ENCODE results near the gene C1orf174. TPM values are rescaled to one million over a fixed set of nuclear protein-coding genes. Genes with fewer than 3 reads are reported as not detected.

The C1orf174 gene
- total and polyA plus RNA-seq, 2 donors (not counting 1 experiment from before 2014, with no cell fraction given) = 24.1 to 39.6 TPM

DNA sequence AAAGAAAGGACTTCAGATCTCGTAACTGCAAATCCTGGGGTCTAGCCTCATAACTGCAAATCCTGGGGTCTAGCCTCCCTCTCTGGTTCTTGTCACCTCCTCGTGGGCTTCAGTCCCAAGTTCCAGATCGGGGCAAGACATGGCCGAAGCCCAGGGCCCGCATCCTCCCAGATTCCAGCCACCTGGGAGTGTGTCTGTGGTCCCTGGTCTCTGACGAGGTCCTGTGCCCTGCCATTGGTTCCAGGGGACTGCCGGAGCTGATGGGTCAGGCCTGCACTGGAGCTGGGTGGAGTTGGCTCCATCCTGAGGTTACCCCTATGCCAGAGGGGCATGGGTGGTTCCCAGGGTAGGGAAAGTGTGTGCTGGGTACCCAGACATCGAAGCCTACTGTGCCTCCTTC lies 17.7 kb upstream of the C1orf174 start:
- Histone ChIP-seq H3K79me2 (ENCODE audit: control insufficient read depth, insufficient read depth, low read length) (no peaks in the 10 kb centered on the region), H3K4me3 (replicated peaks in 1 of 4; ENCODE audit: control extremely low read depth in 1 of 4, insufficient read depth in 1 of 4, low read depth in 3 of 4, low read length in 4 of 4) (no peak overlapping the region), H2AFZ (ENCODE audit: low read length) (no peak overlapping the region), H3K36me3 (ENCODE audit: control insufficient read depth, insufficient read depth, low read length) (no peaks in the 10 kb centered on the region), H3K27ac (ENCODE audit: insufficient read depth, low read length) (no peak overlapping the region), H3K4me1 (ENCODE audit: control insufficient read depth, extremely low read depth, insufficient read depth, low read length) (no peaks in the 10 kb centered on the region), H3K27me3 (ENCODE audit: control insufficient read depth, insufficient read depth, low read length) (no peaks in the 10 kb centered on the region), H3K9me3 (ENCODE audit: control insufficient read depth, insufficient read depth, low read depth, low read length) (no peaks in the 10 kb centered on the region), H3K9ac (ENCODE audit: insufficient read depth, low read length) (no peak overlapping the region), H3K4me2 (ENCODE audit: extremely low read depth, insufficient read depth, low read length) (no peak overlapping the region), H4K20me1 (ENCODE audit: control insufficient read depth, extremely low read depth, insufficient read depth, low read length) (no peaks in the 10 kb centered on the region)
- DNase-seq (ENCODE audit: low read depth in 2 of 2) = no peak
- TF ChIP-seq CTCF (conservative IDR thresholded peaks at IDR 0.05 in 1 of 2, IDR thresholded peaks at IDR 0.05 in 1 of 2; ENCODE audit: low read depth in 1 of 2, low read length in 2 of 2) (no peak), EZH2 (IDR thresholded peaks at IDR 0.05; ENCODE audit: low read length, missing control alignments) (no peak)

- Histone ChIP-seq H3K9me3 (ENCODE audit: control insufficient read depth, insufficient read depth, low read depth, low read length) (no peaks in the 10 kb centered on the region), H2AFZ (ENCODE audit: low read length) (no peak overlapping the region), H3K36me3 (ENCODE audit: control insufficient read depth, insufficient read depth, low read length) (no peaks in the 10 kb centered on the region), H3K27me3 (ENCODE audit: control insufficient read depth, insufficient read depth, low read length) (no peaks in the 10 kb centered on the region), H3K27ac (ENCODE audit: insufficient read depth, low read length) (no peak overlapping the region), H3K4me3 (replicated peaks in 1 of 4; ENCODE audit: control extremely low read depth in 1 of 4, insufficient read depth in 1 of 4, low read depth in 3 of 4, low read length in 4 of 4) (no peak overlapping the region), H3K4me1 (ENCODE audit: control insufficient read depth, extremely low read depth, insufficient read depth, low read length) (no peaks in the 10 kb centered on the region), H3K4me2 (ENCODE audit: extremely low read depth, insufficient read depth, low read length) (no peak overlapping the region), H3K9ac (ENCODE audit: insufficient read depth, low read length) (no peak overlapping the region), H4K20me1 (ENCODE audit: control insufficient read depth, extremely low read depth, insufficient read depth, low read length) (no peaks in the 10 kb centered on the region), H3K79me2 (ENCODE audit: control insufficient read depth, insufficient read depth, low read length) (no peaks in the 10 kb centered on the region)
- TF ChIP-seq EZH2 (IDR thresholded peaks at IDR 0.05; ENCODE audit: low read length, missing control alignments) = no peak
- TF ChIP-seq CTCF (conservative IDR thresholded peaks at IDR 0.05 in 1 of 2, IDR thresholded peaks at IDR 0.05 in 1 of 2; ENCODE audit: low read depth in 1 of 2, low read length in 2 of 2) = no peak
- DNase-seq (ENCODE audit: low read depth in 2 of 2) = no peak
These were observed 15.6 kb upstream of the C1orf174 start for GRCh38 chr1:3915551-3916121.

DNA sequence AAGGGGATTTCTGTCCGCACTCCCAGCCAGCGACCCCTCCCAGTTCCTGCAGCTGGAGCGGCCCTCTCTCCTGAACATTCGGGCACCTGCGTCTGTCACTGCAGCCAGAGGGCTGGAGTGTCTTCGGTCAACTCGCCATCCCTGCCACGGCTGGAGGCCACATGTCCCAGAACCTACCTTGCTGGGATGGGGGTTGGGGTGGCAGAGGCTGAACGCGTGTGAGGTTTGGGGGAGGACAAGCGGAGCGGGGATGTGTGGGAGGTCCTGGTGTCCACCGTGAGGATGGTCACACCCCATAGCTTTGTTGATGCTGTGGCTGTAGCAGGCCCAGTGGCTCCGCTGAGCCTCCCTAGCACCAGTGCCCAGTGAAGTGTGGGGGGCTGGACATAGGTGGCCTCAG lies 14.8 kb upstream of the C1orf174 start:
- no peak for DNase-seq (ENCODE audit: low read depth in 2 of 2)
- H3K4me3 ChIP-seq (replicated peaks in 1 of 4; ENCODE audit: control extremely low read depth in 1 of 4, insufficient read depth in 1 of 4, low read depth in 3 of 4, low read length in 4 of 4) = no peak overlapping the region
- no peak overlapping the region for H3K27ac ChIP-seq (ENCODE audit: insufficient read depth, low read length)
- TF ChIP-seq EZH2 (IDR thresholded peaks at IDR 0.05; ENCODE audit: low read length, missing control alignments) (no peak), CTCF (conservative IDR thresholded peaks at IDR 0.05 in 1 of 2, IDR thresholded peaks at IDR 0.05 in 1 of 2; ENCODE audit: low read depth in 1 of 2, low read length in 2 of 2) (no peak)
- no peaks in the 10 kb centered on the region for H3K79me2 ChIP-seq (ENCODE audit: control insufficient read depth, insufficient read depth, low read length)
- no peaks in the 10 kb centered on the region for H4K20me1 ChIP-seq (ENCODE audit: control insufficient read depth, extremely low read depth, insufficient read depth, low read length)
- no peak overlapping the region for H3K4me2 ChIP-seq (ENCODE audit: extremely low read depth, insufficient read depth, low read length)
- H3K36me3 ChIP-seq (ENCODE audit: control insufficient read depth, insufficient read depth, low read length) = no peaks in the 10 kb centered on the region
- no peak overlapping the region for H3K9ac ChIP-seq (ENCODE audit: insufficient read depth, low read length)
- no peaks in the 10 kb centered on the region for H3K27me3 ChIP-seq (ENCODE audit: control insufficient read depth, insufficient read depth, low read length)
- H3K9me3 ChIP-seq (ENCODE audit: control insufficient read depth, insufficient read depth, low read depth, low read length) = no peaks in the 10 kb centered on the region
- no peaks in the 10 kb centered on the region for H3K4me1 ChIP-seq (ENCODE audit: control insufficient read depth, extremely low read depth, insufficient read depth, low read length)
- no peak overlapping the region for H2AFZ ChIP-seq (ENCODE audit: low read length)

Measured in fibroblast of lung (primary cell).